Memory B cell (primary cell): ENCODE data around the gene KLHL14.
A peak's percentile ranks its signal among the peaks of the same experiment; 100 is the strongest.

ENCODE experiments used
- ATAC-seq: fragments of 150-1000 bp; cut with Tn5 transposase; 2 replicates; pipeline ENCODE4 v1.10.0; 2021; ENCODE audit warnings: low read depth, mild to moderate bottlenecking, moderate library complexity
- DNase-seq, 2 donors: peaks; one replicate each; pipeline ENCODE4 v3.0.0; 2022; ENCODE audit warnings: low spot score in 2 of 2
- H3K27ac Mint-ChIP-seq: one replicate; pipeline ENCODE4 v1.8.0; 2022; ENCODE audit warnings: mild to moderate bottlenecking, moderate library complexity, mixed read lengths
- H3K27me3 Mint-ChIP-seq: one replicate; pipeline ENCODE4 v1.8.0; 2022; ENCODE audit warnings: mixed read lengths
- H3K36me3 Mint-ChIP-seq: one replicate; pipeline ENCODE4 v1.8.0; 2022; ENCODE audit warnings: mild to moderate bottlenecking, mixed read lengths
- H3K4me1 Mint-ChIP-seq: one replicate; pipeline ENCODE4 v1.8.0; 2022; ENCODE audit warnings: mixed read lengths
- H3K4me3 Mint-ChIP-seq: one replicate; pipeline ENCODE4 v1.8.0; 2022; ENCODE audit warnings: mild to moderate bottlenecking, moderate library complexity, mixed read lengths
- H3K9me3 Mint-ChIP-seq: one replicate; pipeline ENCODE4 v1.8.0; 2022; ENCODE audit warnings: mixed read lengths

Gene KLHL14

GRCh38 chr18:32777049-32777448, 4.2 kb upstream of the KLHL14 start:
- Mint-ChIP-seq H3K36me3 (peaks cover under 1% of the 10 kb centered on the region), H3K4me3 (no peak overlapping the region), H3K9me3 (no peaks in the 10 kb centered on the region)

GRCh38 chr18:32776561-32776960, 3.7 kb upstream of the KLHL14 start:
- Mint-ChIP-seq H3K27ac (no peak overlapping the region), H3K4me3 (no peak overlapping the region), H3K27me3 (no peaks in the 10 kb centered on the region), H3K36me3 (no peaks in the 10 kb centered on the region), H3K9me3 (no peaks in the 10 kb centered on the region), H3K4me1 (peaks cover 25% of the 10 kb centered on the region)
- ATAC-seq (no peak), DNase-seq (no peak)

More at GRCh38 chr18:32777049-32777448, 4.2 kb upstream of the KLHL14 start:
- no peak for ATAC-seq
- Mint-ChIP-seq H3K27ac (no peak overlapping the region), H3K4me1 (peaks cover 26% of the 10 kb centered on the region), H3K27me3 (no peaks in the 10 kb centered on the region)
- no peak for DNase-seq

GRCh38 chr18:32775628-32776027, 2.8 kb upstream of the KLHL14 start:
- Mint-ChIP-seq H3K9me3 (no peaks in the 10 kb centered on the region), H3K4me3 (no peak overlapping the region), H3K27me3 (no peaks in the 10 kb centered on the region), H3K4me1 (peaks cover 25% of the 10 kb centered on the region), H3K36me3 (no peaks in the 10 kb centered on the region), H3K27ac (no peak overlapping the region)
- DNase-seq: no peak
- no peak for ATAC-seq

- ATAC-seq (peak; percentile 14), DNase-seq (no peak)
- H3K27ac Mint-ChIP-seq: peak overlapping the region; percentile 87
- no peaks in the 10 kb centered on the region for H3K27me3 Mint-ChIP-seq
- H3K4me1 Mint-ChIP-seq: peaks cover 39% of the 10 kb centered on the region
- no peaks in the 10 kb centered on the region for H3K9me3 Mint-ChIP-seq
- H3K36me3 Mint-ChIP-seq: no peaks in the 10 kb centered on the region
- H3K4me3 Mint-ChIP-seq: peak overlapping the region; percentile 94
Measured at GRCh38 chr18:32773382-32773712, 524 bp upstream of the KLHL14 start.

GRCh38 chr18:32771871-32772580, 797 bp downstream of the KLHL14 start:
- DNase-seq (peak in 1 of 2 donors; percentile 44), ATAC-seq (peak; percentile 48)
- Mint-ChIP-seq H3K36me3 (no peaks in the 10 kb centered on the region), H3K9me3 (no peaks in the 10 kb centered on the region), H3K27me3 (no peaks in the 10 kb centered on the region), H3K4me3 (peak overlapping the region; percentile 94), H3K27ac (peak overlapping the region; percentile 87), H3K4me1 (peaks cover 40% of the 10 kb centered on the region)

GRCh38 chr18:32771169-32771751, 1.6 kb downstream of the KLHL14 start:
- H3K27me3 Mint-ChIP-seq: no peaks in the 10 kb centered on the region
- ATAC-seq (peak; percentile 11), DNase-seq (peak in 1 of 2 donors; percentile 40)
- peaks cover 40% of the 10 kb centered on the region for H3K4me1 Mint-ChIP-seq
- H3K27ac Mint-ChIP-seq: peak overlapping the region; percentile 81
- no peaks in the 10 kb centered on the region for H3K36me3 Mint-ChIP-seq
- H3K9me3 Mint-ChIP-seq: no peaks in the 10 kb centered on the region
- peak overlapping the region; percentile 97 for H3K4me3 Mint-ChIP-seq

- Mint-ChIP-seq H3K36me3 (no peaks in the 10 kb centered on the region), H3K4me3 (peak overlapping the region; percentile 97), H3K27ac (peak overlapping the region; percentile 81), H3K9me3 (no peaks in the 10 kb centered on the region), H3K27me3 (no peaks in the 10 kb centered on the region), H3K4me1 (peaks cover 40% of the 10 kb centered on the region)
- DNase-seq: no peak
- ATAC-seq: peak; percentile 20
Measured at GRCh38 chr18:32770666-32771168, 2.1 kb downstream of the KLHL14 start.

- peak overlapping the region; percentile 71 for H3K27ac Mint-ChIP-seq
- no peaks in the 10 kb centered on the region for H3K36me3 Mint-ChIP-seq
- H3K4me1 Mint-ChIP-seq: peaks cover 40% of the 10 kb centered on the region
- ATAC-seq (peak; percentile 17), DNase-seq (peak in 1 of 2 donors; percentile 57)
- H3K4me3 Mint-ChIP-seq: peak overlapping the region; percentile 97
- no peaks in the 10 kb centered on the region for H3K27me3 Mint-ChIP-seq
- no peaks in the 10 kb centered on the region for H3K9me3 Mint-ChIP-seq
Measured at GRCh38 chr18:32770054-32770665, 2.7 kb downstream of the KLHL14 start.

- H3K4me1 Mint-ChIP-seq: peaks cover 42% of the 10 kb centered on the region
- H3K36me3 Mint-ChIP-seq: no peaks in the 10 kb centered on the region
- H3K27me3 Mint-ChIP-seq: no peaks in the 10 kb centered on the region
- H3K27ac Mint-ChIP-seq: peak overlapping the region; percentile 71
- H3K4me3 Mint-ChIP-seq: peak overlapping the region; percentile 97
- DNase-seq (no peak), ATAC-seq (peak; percentile 26)
- no peaks in the 10 kb centered on the region for H3K9me3 Mint-ChIP-seq
Measured at GRCh38 chr18:32769586-32770053, 3.2 kb downstream of the KLHL14 start.

- Mint-ChIP-seq H3K36me3 (no peaks in the 10 kb centered on the region), H3K4me3 (peak overlapping the region; percentile 97), H3K27me3 (no peaks in the 10 kb centered on the region), H3K4me1 (peaks cover 42% of the 10 kb centered on the region), H3K9me3 (no peaks in the 10 kb centered on the region), H3K27ac (peak overlapping the region; percentile 71)
- ATAC-seq (no peak), DNase-seq (no peak)
Measured at GRCh38 chr18:32769071-32769585, 3.7 kb downstream of the KLHL14 start.

- H3K9me3 Mint-ChIP-seq: no peaks in the 10 kb centered on the region
- H3K27ac Mint-ChIP-seq: no peak overlapping the region
- DNase-seq (no peak), ATAC-seq (no peak)
- peaks cover 35% of the 10 kb centered on the region for H3K4me1 Mint-ChIP-seq
- H3K36me3 Mint-ChIP-seq: peaks cover under 1% of the 10 kb centered on the region
- no peaks in the 10 kb centered on the region for H3K27me3 Mint-ChIP-seq
- H3K4me3 Mint-ChIP-seq: peak overlapping the region; percentile 59
Measured at GRCh38 chr18:32767400-32767799, 5.4 kb downstream of the KLHL14 start.

GRCh38 chr18:32764611-32765244, 8.1 kb downstream of the KLHL14 start:
- ATAC-seq: no peak
- Mint-ChIP-seq H3K27me3 (no peaks in the 10 kb centered on the region), H3K36me3 (peaks cover 3% of the 10 kb centered on the region), H3K4me3 (no peak overlapping the region), H3K4me1 (peaks cover 48% of the 10 kb centered on the region), H3K9me3 (no peaks in the 10 kb centered on the region), H3K27ac (no peak overlapping the region)
- DNase-seq: no peak

- Mint-ChIP-seq H3K27ac (peak overlapping the region; percentile 70), H3K9me3 (no peaks in the 10 kb centered on the region), H3K36me3 (peaks cover 3% of the 10 kb centered on the region), H3K4me3 (no peak overlapping the region), H3K27me3 (no peaks in the 10 kb centered on the region), H3K4me1 (peaks cover 46% of the 10 kb centered on the region)
- ATAC-seq (no peak), DNase-seq (no peak)
Measured at GRCh38 chr18:32763293-32763692, 9.5 kb downstream of the KLHL14 start.

GRCh38 chr18:32761231-32761630, 11.6 kb downstream of the KLHL14 start:
- H3K36me3 Mint-ChIP-seq: peaks cover 3% of the 10 kb centered on the region
- no peaks in the 10 kb centered on the region for H3K9me3 Mint-ChIP-seq
- peak overlapping the region; percentile 48 for H3K4me3 Mint-ChIP-seq
- peak overlapping the region; percentile 85 for H3K27ac Mint-ChIP-seq
- no peak for ATAC-seq
- no peaks in the 10 kb centered on the region for H3K27me3 Mint-ChIP-seq
- peaks cover 49% of the 10 kb centered on the region for H3K4me1 Mint-ChIP-seq
- no peak for DNase-seq
